ENCODE data around the gene FGFR1OP2. TPM values are rescaled to one million over a fixed set of nuclear protein-coding genes. Genes with fewer than 3 reads are reported as not detected.

The FGFR1OP2 gene
- total RNA-seq, 5 donors from 2014 or later (not counting 1 experiment from before 2014, with no cell fraction given) = 51.7 to 83.6 (median 71.3) TPM

- no peaks in the 10 kb centered on the region for H3K9me3 ChIP-seq
- H3K4me1 ChIP-seq (ENCODE audit: control insufficient read depth in 1 of 2, extremely low read depth in 1 of 2, insufficient read depth in 2 of 2, low read length in 2 of 2) = peaks cover 5 to 11% of the 10 kb centered on the region in 2 experiments
- WGBS (ENCODE audit: insufficient coverage) = no CpG with 5 or more reads among the region's 5 CpGs
- H3K36me3 ChIP-seq (ENCODE audit: control insufficient read depth in 2 of 2, extremely low read depth in 1 of 2, insufficient read depth in 1 of 2, low read length in 1 of 2) = peaks cover 0 to 2% of the 10 kb centered on the region in 2 donors
- H3K9me3 Mint-ChIP-seq = no peaks in the 10 kb centered on the region
- POLR2A ChIA-PET = no interaction called here
- ATAC-seq (replicated peaks in 1 of 4) = no peak
- no peak for DNase-seq
- no peaks in the 10 kb centered on the region for H3K27me3 Mint-ChIP-seq
- H3K27me3 ChIP-seq (replicated peaks in 1 of 2; ENCODE audit: control insufficient read depth in 2 of 2, extremely low read depth in 1 of 2, insufficient read depth in 2 of 2, low read length in 1 of 2) = no peaks in the 10 kb centered on the region
- no peak overlapping the region for H3K4me3 ChIP-seq (ENCODE audit: control insufficient read depth in 1 of 2, extremely low read depth in 1 of 2, low read length in 1 of 2)
- peaks cover 16% of the 10 kb centered on the region for H3K36me3 Mint-ChIP-seq
- H3K27ac ChIP-seq (ENCODE audit: low read length) = no peak overlapping the region
- H3K4me1 Mint-ChIP-seq = peaks cover 47 to 65% (median 53%) of the 10 kb centered on the region in 3 donors
- CTCF ChIA-PET = no interaction called here
- no peak overlapping the region for H3K4me3 Mint-ChIP-seq
- no peak overlapping the region for H3K27ac Mint-ChIP-seq
These were observed 69.8 kb downstream of the FGFR1OP2 start for GRCh38 chr12:27008081-27008480.

- H3K9me3 Mint-ChIP-seq = no peaks in the 10 kb centered on the region
- Histone ChIP-seq H3K9me3 (no peaks in the 10 kb centered on the region), H3K27me3 (replicated peaks in 1 of 2; ENCODE audit: control insufficient read depth in 2 of 2, extremely low read depth in 1 of 2, insufficient read depth in 2 of 2, low read length in 1 of 2) (no peaks in the 10 kb centered on the region), H3K4me1 (ENCODE audit: control insufficient read depth in 1 of 2, extremely low read depth in 1 of 2, insufficient read depth in 2 of 2, low read length in 2 of 2) (peaks cover 16 to 22% of the 10 kb centered on the region in 2 experiments), H3K4me3 (ENCODE audit: control insufficient read depth in 1 of 2, extremely low read depth in 1 of 2, low read length in 1 of 2) (no peak overlapping the region), H3K27ac (ENCODE audit: low read length) (no peak overlapping the region), H3K36me3 (ENCODE audit: control insufficient read depth in 2 of 2, extremely low read depth in 1 of 2, insufficient read depth in 1 of 2, low read length in 1 of 2) (no peaks in the 10 kb centered on the region)
- no peak overlapping the region for H3K27ac Mint-ChIP-seq
- DNase-seq (no peak), ATAC-seq (replicated peaks in 1 of 4) (no peak)
- POLR2A ChIA-PET = no interaction called here
- no peaks in the 10 kb centered on the region for H3K27me3 Mint-ChIP-seq
- H3K4me1 Mint-ChIP-seq = peaks cover 56 to 64% (median 57%) of the 10 kb centered on the region in 3 donors
- no CpG with 5 or more reads among the region's 1 CpG for WGBS (ENCODE audit: insufficient coverage)
- CTCF ChIA-PET = interaction anchor here (1.0 to 1.3 kb wide), 2 partner anchors 15 to 86 kb away, joined by 3 to 4 read pairs; no protein-coding TSS in a partner anchor
- H3K4me3 Mint-ChIP-seq = peak overlapping the region in 1 of 3 donors; percentile 17
- peaks cover 16% of the 10 kb centered on the region for H3K36me3 Mint-ChIP-seq
These were observed 71.6 kb downstream of the FGFR1OP2 start for GRCh38 chr12:27009881-27010301.

- H3K4me1 Mint-ChIP-seq = peaks cover 58 to 66% (median 59%) of the 10 kb centered on the region in 3 donors
- ATAC-seq (replicated peaks in 1 of 4) = no peak
- WGBS (ENCODE audit: insufficient coverage) = 97% methylated on average over 10 of the region's 14 CpGs
- no peak for DNase-seq
- no peaks in the 10 kb centered on the region for H3K27me3 Mint-ChIP-seq
- ChIA-PET POLR2A (no interaction called here), CTCF (interaction anchor here (0.7 to 3.9 kb wide), 4 partner anchors 101 to 293 kb away, joined by 3 to 89 read pairs (median 5); no protein-coding TSS in a partner anchor)
- Histone ChIP-seq H3K36me3 (ENCODE audit: control insufficient read depth in 2 of 2, extremely low read depth in 1 of 2, insufficient read depth in 1 of 2, low read length in 1 of 2) (no peaks in the 10 kb centered on the region), H3K9me3 (no peaks in the 10 kb centered on the region), H3K27ac (ENCODE audit: low read length) (no peak overlapping the region), H3K4me3 (ENCODE audit: control insufficient read depth in 1 of 2, extremely low read depth in 1 of 2, low read length in 1 of 2) (no peak overlapping the region), H3K27me3 (replicated peaks in 1 of 2; ENCODE audit: control insufficient read depth in 2 of 2, extremely low read depth in 1 of 2, insufficient read depth in 2 of 2, low read length in 1 of 2) (no peaks in the 10 kb centered on the region), H3K4me1 (ENCODE audit: control insufficient read depth in 1 of 2, extremely low read depth in 1 of 2, insufficient read depth in 2 of 2, low read length in 2 of 2) (peaks cover 25 to 28% of the 10 kb centered on the region in 2 experiments)
- H3K9me3 Mint-ChIP-seq = no peaks in the 10 kb centered on the region
- H3K4me3 Mint-ChIP-seq = peak overlapping the region; percentile 24 to 82 (median 29)
- H3K36me3 Mint-ChIP-seq = peaks cover 16% of the 10 kb centered on the region
- H3K27ac Mint-ChIP-seq = no peak overlapping the region
These were observed 74.1 kb downstream of the FGFR1OP2 start for GRCh38 chr12:27012239-27012981.

- no peak overlapping the region for H3K4me3 ChIP-seq (ENCODE audit: control insufficient read depth in 1 of 2, extremely low read depth in 1 of 2, low read length in 1 of 2)
- no peaks in the 10 kb centered on the region for H3K27me3 ChIP-seq (replicated peaks in 1 of 2; ENCODE audit: control insufficient read depth in 2 of 2, extremely low read depth in 1 of 2, insufficient read depth in 2 of 2, low read length in 1 of 2)
- ChIA-PET POLR2A (interaction anchor here in 1 of 2 donors (1.2 kb wide), 1 partner anchor 10 kb away, joined by 3 read pairs; no protein-coding TSS in a partner anchor), CTCF (interaction anchor here in 1 of 2 donors (0.7 to 3.9 kb wide), 4 partner anchors 179 to 292 kb away, joined by 3 to 89 read pairs (median 5); no protein-coding TSS in a partner anchor)
- H3K27me3 Mint-ChIP-seq = no peaks in the 10 kb centered on the region
- H3K27ac Mint-ChIP-seq = no peak overlapping the region
- peaks cover 57 to 61% (median 59%) of the 10 kb centered on the region in 3 donors for H3K4me1 Mint-ChIP-seq
- no peaks in the 10 kb centered on the region for H3K9me3 ChIP-seq
- H3K4me3 Mint-ChIP-seq = peak overlapping the region; percentile 82 to 94 (median 91)
- WGBS (ENCODE audit: insufficient coverage) = no CpG with 5 or more reads among the region's 5 CpGs
- ATAC-seq (replicated peaks in 1 of 4) (no peak), DNase-seq (no peak)
- peaks cover 25 to 28% of the 10 kb centered on the region in 2 experiments for H3K4me1 ChIP-seq (ENCODE audit: control insufficient read depth in 1 of 2, extremely low read depth in 1 of 2, insufficient read depth in 2 of 2, low read length in 2 of 2)
- peaks cover 16% of the 10 kb centered on the region for H3K36me3 Mint-ChIP-seq
- H3K36me3 ChIP-seq (ENCODE audit: control insufficient read depth in 2 of 2, extremely low read depth in 1 of 2, insufficient read depth in 1 of 2, low read length in 1 of 2) = no peaks in the 10 kb centered on the region
- no peaks in the 10 kb centered on the region for H3K9me3 Mint-ChIP-seq
- no peak overlapping the region for H3K27ac ChIP-seq (ENCODE audit: low read length)
These were observed 74.6 kb downstream of the FGFR1OP2 start for GRCh38 chr12:27012982-27013255.

- peak overlapping the region; percentile 60 for H3K27ac ChIP-seq (ENCODE audit: low read length)
- peak overlapping the region; percentile 82 to 89 for H3K4me3 ChIP-seq (ENCODE audit: control insufficient read depth in 1 of 2, extremely low read depth in 1 of 2, low read length in 1 of 2)
- Mint-ChIP-seq H3K36me3 (peaks cover 10% of the 10 kb centered on the region), H3K9me3 (no peaks in the 10 kb centered on the region), H3K4me1 (peaks cover 50 to 55% (median 53%) of the 10 kb centered on the region in 3 donors), H3K4me3 (peak overlapping the region; percentile 82 to 94 (median 91)), H3K27ac (peak overlapping the region; percentile 79 to 94), H3K27me3 (no peaks in the 10 kb centered on the region)
- ATAC-seq (replicated peaks in 1 of 4) (peak; percentile 7 to 38 (median 31)), DNase-seq (no peak)
- H3K27me3 ChIP-seq (replicated peaks in 1 of 2; ENCODE audit: control insufficient read depth in 2 of 2, extremely low read depth in 1 of 2, insufficient read depth in 2 of 2, low read length in 1 of 2) = no peaks in the 10 kb centered on the region
- CTCF ChIA-PET = interaction anchor here (0.5 to 3.9 kb wide), 13 partner anchors 10 to 1990 kb away, joined by 3 to 89 read pairs (median 3); partner anchors contain the start of genes ITPR2 (in 1 of the 2) and MED21 (in 1 of the 2)
- 0% methylated on average over 10 of the region's 13 CpGs for WGBS (ENCODE audit: insufficient coverage)
- H3K4me1 ChIP-seq (ENCODE audit: control insufficient read depth in 1 of 2, extremely low read depth in 1 of 2, insufficient read depth in 2 of 2, low read length in 2 of 2) = peaks cover 25 to 28% of the 10 kb centered on the region in 2 experiments
- H3K9me3 ChIP-seq = no peaks in the 10 kb centered on the region
- POLR2A ChIA-PET = interaction anchor here in 1 of 2 donors (0.5 to 1.2 kb wide), 3 partner anchors 9 to 93 kb away, joined by 3 read pairs; no protein-coding TSS in a partner anchor
- H3K36me3 ChIP-seq (ENCODE audit: control insufficient read depth in 2 of 2, extremely low read depth in 1 of 2, insufficient read depth in 1 of 2, low read length in 1 of 2) = no peaks in the 10 kb centered on the region
These were observed 75.4 kb downstream of the FGFR1OP2 start for GRCh38 chr12:27013611-27014084.

- H3K9me3 ChIP-seq = no peaks in the 10 kb centered on the region
- peak within 1 kb of the TSS; percentile 82 to 89 for H3K4me3 ChIP-seq (ENCODE audit: control insufficient read depth in 1 of 2, extremely low read depth in 1 of 2, low read length in 1 of 2)
- H3K27ac ChIP-seq (ENCODE audit: low read length) = peak within 1 kb of the TSS; percentile 99
- no peaks in the 10 kb centered on the region for H3K36me3 ChIP-seq (ENCODE audit: control insufficient read depth in 2 of 2, extremely low read depth in 1 of 2, insufficient read depth in 1 of 2, low read length in 1 of 2)
- Mint-ChIP-seq H3K4me3 (peak within 1 kb of the TSS; percentile 82 to 94 (median 91)), H3K36me3 (peaks cover 10% of the 10 kb centered on the region), H3K27me3 (no peaks in the 10 kb centered on the region), H3K9me3 (no peaks in the 10 kb centered on the region), H3K4me1 (peaks cover 49 to 53% (median 50%) of the 10 kb centered on the region in 3 donors), H3K27ac (peak within 1 kb of the TSS; percentile 93 to 94)
- CTCF ChIA-PET = interaction anchor here (0.5 to 3.9 kb wide), 20 partner anchors 10 to 1991 kb away, joined by 3 to 89 read pairs (median 4); partner anchors contain the start of genes ITPR2 (in 2 of the 2) and MED21 (in 1 of the 2)
- ATAC-seq (replicated peaks in 1 of 4) (peak; percentile 89 to 96 (median 94)), DNase-seq (peak; percentile 90 to 98 (median 96))
- no peaks in the 10 kb centered on the region for H3K27me3 ChIP-seq (replicated peaks in 1 of 2; ENCODE audit: control insufficient read depth in 2 of 2, extremely low read depth in 1 of 2, insufficient read depth in 2 of 2, low read length in 1 of 2)
- under 1% methylated on average over 69 of the region's 71 CpGs for WGBS (ENCODE audit: insufficient coverage)
- peaks cover 25 to 28% of the 10 kb centered on the region in 2 experiments for H3K4me1 ChIP-seq (ENCODE audit: control insufficient read depth in 1 of 2, extremely low read depth in 1 of 2, insufficient read depth in 2 of 2, low read length in 2 of 2)
- POLR2A ChIA-PET = interaction anchor here in 1 of 2 donors (0.5 to 1.2 kb wide), 3 partner anchors 9 to 94 kb away, joined by 3 read pairs; no protein-coding TSS in a partner anchor
These were observed 76.0 kb downstream of the FGFR1OP2 start, which contains the start of gene TM7SF3 for GRCh38 chr12:27014085-27014858. Gene TM7SF3, minus strand, starts transcription at chr12:27014384. Its CDS starts 216 bp downstream, at chr12:27014168.
